ENCODE results near the gene CCT3. TPM values are rescaled to one million over a fixed set of nuclear protein-coding genes. Genes with fewer than 3 reads are reported as not detected.

CCT3 gene
- total RNA-seq, 4 donors from 2014 or later: 125 to 195 (median 140) TPM

GRCh38 chr1:156357977-156358376 is 19.9 kb upstream of the CCT3 start:
- TF ChIP-seq CTCF (IDR thresholded peaks at IDR 0.05; ENCODE audit: low read depth): no peak

- no peak for TF ChIP-seq CTCF (IDR thresholded peaks at IDR 0.05; ENCODE audit: low read depth)
Observed at GRCh38 chr1:156356875-156357534, 18.9 kb upstream of the CCT3 start.

- TF ChIP-seq CTCF (IDR thresholded peaks at IDR 0.05; ENCODE audit: low read depth): no peak
Observed at GRCh38 chr1:156356262-156356874, 18.3 kb upstream of the CCT3 start.

- TF ChIP-seq CTCF (IDR thresholded peaks at IDR 0.05; ENCODE audit: low read depth): no peak
Observed at GRCh38 chr1:156347331-156347730, 9.2 kb upstream of the CCT3 start.

- no peak for TF ChIP-seq CTCF (IDR thresholded peaks at IDR 0.05; ENCODE audit: low read depth)
Observed at GRCh38 chr1:156346636-156347035, 8.5 kb upstream of the CCT3 start.

- no peak for TF ChIP-seq CTCF (IDR thresholded peaks at IDR 0.05; ENCODE audit: low read depth)
Observed at GRCh38 chr1:156344409-156344808, 6.3 kb upstream of the CCT3 start.

- TF ChIP-seq CTCF (IDR thresholded peaks at IDR 0.05; ENCODE audit: low read depth): no peak
Observed at GRCh38 chr1:156342166-156342955, 4.3 kb upstream of the CCT3 start.

All from subcutaneous adipose tissue (tissue), 4 donors.